AG09309 (cell line): Measurements from ENCODE around the gene IRF2.
"Not testable (repeated sequence)": the region's sequence is repeated elsewhere in the genome, so short reads cannot be mapped to it uniquely, and the experiment has no call there.

Experiments used
- DNase-seq: peaks from one replicate; pipeline ENCODE4 v3.0.0-alpha.2; 2010; ENCODE audit warnings: low read depth
- H3K4me3 ChIP-seq: 2 replicates; pipeline ENCODE4 v1.5.1; 2011; ENCODE audit warnings: mild to moderate bottlenecking, low read depth, low read length, moderate library complexity; ENCODE audit not compliant: control insufficient read depth
- TF ChIP-seq, protein P1 (sequence below): IDR thresholded peaks from 2 replicates; pipeline ENCODE4 v1.5.1; 2011; ENCODE audit warnings: mild to moderate bottlenecking, low read depth, low read length, inconsistent platforms; ENCODE audit not compliant: insufficient read depth, control insufficient read depth; ENCODE audit errors: missing control alignments

Gene IRF2

DNA sequence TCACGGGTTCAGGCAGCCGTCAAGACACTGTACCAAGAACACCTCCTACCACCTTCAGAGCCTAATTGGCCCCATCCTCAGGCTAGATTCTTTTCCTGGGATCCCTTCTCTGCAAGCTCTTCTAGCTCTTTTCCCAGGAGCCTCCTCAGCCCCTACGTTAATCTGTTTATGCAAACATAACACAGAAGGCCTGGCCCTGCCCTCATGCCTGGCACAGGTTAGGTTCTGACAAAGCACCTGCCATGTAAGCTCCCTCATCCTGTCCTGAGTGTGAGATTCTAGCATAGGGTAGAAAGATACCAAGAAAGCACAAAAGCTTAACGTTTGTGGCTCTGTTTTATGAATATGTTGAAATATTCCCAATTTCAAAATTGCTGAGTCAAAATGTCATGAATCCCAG is 93.6 kb downstream of the IRF2 start:
- no peak overlapping the region for H3K4me3 ChIP-seq
- no peak for DNase-seq
- TF ChIP-seq, protein P1, sequence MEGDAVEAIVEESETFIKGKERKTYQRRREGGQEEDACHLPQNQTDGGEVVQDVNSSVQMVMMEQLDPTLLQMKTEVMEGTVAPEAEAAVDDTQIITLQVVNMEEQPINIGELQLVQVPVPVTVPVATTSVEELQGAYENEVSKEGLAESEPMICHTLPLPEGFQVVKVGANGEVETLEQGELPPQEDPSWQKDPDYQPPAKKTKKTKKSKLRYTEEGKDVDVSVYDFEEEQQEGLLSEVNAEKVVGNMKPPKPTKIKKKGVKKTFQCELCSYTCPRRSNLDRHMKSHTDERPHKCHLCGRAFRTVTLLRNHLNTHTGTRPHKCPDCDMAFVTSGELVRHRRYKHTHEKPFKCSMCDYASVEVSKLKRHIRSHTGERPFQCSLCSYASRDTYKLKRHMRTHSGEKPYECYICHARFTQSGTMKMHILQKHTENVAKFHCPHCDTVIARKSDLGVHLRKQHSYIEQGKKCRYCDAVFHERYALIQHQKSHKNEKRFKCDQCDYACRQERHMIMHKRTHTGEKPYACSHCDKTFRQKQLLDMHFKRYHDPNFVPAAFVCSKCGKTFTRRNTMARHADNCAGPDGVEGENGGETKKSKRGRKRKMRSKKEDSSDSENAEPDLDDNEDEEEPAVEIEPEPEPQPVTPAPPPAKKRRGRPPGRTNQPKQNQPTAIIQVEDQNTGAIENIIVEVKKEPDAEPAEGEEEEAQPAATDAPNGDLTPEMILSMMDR = no peak

DNA sequence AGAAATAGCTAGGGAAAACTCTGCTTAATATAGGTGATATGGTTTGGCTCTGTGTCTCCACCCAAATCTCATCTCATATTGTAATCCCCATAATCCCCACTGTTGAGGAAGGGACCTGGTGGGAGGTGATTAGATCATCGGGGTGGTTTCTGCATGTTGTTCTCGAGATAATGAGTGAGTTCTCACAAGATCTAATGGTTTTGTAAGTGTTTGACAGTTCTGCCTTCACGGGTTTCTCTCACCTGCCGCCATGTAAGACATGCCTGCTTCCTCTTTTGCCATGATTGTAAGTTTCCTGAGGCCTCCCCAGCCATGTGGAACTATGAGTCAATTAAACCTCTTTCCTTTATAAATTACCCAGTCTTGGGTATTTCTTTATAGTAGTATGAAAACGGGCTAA is 94.1 kb downstream of the IRF2 start:
- not testable (repeated sequence) for H3K4me3 ChIP-seq, DNase-seq

DNA sequence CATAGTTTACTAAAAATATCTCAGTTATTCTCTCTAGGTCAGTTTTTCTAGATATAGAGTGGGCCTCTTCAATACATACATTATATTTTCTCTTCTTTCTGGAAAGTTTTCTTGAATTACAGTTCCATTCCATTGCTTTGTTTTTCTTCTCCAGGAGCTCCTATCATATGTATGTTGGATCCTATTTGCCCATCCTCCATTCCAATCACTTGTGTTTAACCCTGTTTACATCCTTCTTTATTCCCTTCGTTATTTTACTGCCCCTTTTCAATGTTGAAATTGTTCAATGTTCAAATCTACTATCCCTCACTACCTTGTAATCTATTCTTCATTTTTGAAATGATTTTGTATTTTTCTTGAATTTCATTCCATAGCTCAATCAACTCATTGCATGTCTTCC is 97.4 kb downstream of the IRF2 start:
- TF ChIP-seq, protein P1 = no peak
- DNase-seq = no peak
- H3K4me3 ChIP-seq = no peak overlapping the region

DNA sequence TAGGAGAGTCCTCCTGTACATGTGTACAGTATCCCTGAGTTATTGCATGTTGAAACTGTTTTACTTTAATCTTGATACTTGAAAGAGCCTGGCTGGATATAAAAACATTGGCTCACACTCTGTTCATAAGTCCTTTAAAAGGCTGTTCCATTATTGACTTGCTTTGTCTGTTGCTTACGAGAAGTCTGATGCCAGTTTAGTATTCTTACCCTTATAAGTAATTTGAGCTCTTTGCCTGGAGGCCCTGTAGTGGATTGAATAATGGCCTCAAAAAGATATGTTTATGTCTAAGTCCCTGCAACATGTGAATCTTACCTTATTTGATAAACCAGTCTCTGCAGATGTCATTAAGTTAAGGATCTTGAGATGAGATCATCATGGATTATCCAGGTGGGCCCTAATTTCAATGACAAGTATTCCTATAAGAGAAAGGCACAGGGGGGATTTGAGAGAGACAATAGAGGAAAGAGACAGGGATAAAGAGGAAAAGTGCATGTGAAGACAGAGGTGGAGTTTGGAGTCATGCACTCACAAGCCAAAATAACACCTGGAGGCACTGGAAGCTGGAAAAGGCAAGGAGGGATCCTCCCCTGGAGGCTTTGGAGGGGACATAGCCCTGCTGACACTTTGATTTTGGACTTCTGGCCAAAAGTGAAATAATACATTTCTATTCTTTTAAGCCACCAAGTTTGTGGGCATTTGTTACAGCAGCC is 98.1 kb downstream of the IRF2 start:
- TF ChIP-seq, protein P1 = no peak
- H3K4me3 ChIP-seq = no peak overlapping the region
- no peak for DNase-seq

DNA sequence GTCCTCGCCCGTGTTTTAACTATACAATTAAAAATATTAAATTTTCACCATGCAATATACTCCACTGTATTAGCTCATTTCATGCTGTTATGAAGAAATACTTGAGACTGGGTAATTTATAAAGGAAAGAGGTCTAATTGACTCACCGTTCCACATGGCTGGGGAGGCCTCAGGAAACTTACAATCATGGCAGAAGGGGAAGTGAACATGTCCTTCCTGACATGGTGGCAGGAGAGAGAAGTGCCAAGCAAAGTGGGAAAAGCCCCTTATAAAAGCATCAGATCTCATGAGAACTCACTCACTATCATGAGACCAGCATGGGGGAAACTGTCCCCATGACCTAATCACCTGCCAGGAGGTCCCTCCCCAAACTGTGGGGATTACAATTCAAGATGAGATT is 98.7 kb downstream of the IRF2 start:
- not testable (repeated sequence) for DNase-seq, H3K4me3 ChIP-seq

DNA sequence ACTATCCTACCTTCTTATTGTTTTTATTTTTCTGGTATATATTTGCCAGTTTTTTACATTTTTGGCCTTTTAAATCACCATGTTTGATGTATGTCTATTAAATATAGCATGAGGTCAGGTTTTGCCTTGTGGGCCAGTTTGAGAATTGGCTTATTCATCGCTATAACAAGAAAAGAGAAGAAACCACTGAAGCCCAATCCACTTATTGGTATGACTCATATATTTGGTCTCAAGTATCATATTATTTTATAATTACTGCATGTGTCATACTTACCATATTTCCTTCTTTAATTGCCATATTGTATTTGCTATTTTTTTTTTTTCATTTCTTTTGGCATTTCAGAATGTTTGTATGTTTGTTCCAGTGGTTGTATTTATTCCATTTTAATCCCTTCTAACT is 99.3 kb downstream of the IRF2 start:
- TF ChIP-seq, protein P1 = no peak
- no peak for DNase-seq
- no peak overlapping the region for H3K4me3 ChIP-seq

DNA sequence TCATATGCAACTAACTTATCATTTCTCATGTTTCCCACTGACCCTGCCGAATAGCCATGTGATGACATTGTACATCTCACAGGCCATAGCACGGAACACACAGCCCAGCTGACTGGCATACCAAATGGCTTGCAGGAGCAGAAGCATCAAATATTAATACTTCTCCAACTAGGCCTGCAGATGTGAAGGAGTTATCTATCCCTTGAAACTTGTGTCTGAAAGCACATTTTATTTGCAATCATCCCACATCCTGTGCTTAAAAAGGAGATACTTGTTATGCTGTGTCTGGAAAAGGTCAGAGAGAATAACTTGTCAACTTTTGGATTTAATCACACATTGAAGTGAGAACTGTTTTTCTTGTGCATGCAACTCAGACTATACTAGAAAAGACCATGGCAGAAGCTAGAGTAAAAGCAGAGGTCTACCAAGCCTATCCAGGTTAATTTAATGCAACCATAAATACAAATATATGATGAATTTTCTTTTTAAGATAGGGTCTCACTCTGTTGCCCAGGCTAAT is 100.4 kb downstream of the IRF2 start:
- no peak overlapping the region for H3K4me3 ChIP-seq
- TF ChIP-seq, protein P1 = no peak
- DNase-seq = no peak

DNA sequence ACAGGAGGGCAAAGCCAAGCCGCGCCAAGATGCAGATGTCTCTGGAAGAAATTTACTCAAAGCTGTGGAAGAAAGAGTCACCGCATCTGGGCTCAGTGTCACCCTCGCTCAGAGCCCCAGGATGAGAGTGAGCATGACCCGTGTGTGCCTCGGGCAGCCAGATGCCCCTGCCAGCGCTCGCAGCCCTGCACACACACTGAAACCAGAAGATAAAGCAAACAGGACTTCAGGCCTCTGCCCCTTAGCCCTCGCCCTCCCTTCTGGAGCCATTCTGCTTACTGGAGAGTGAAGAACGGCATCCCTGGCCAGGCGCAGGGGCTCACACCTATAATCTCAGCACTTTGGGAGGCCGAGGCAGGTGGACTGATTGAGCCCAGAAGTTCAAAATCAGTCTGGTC is 103.0 kb downstream of the IRF2 start:
- TF ChIP-seq, protein P1 = no peak

More for the DNA sequence above, 103.0 kb downstream of the IRF2 start:
- no peak overlapping the region for H3K4me3 ChIP-seq
- no peak for DNase-seq
